Transverse colon (tissue), 4 donors: ENCODE data around the gene OSBPL10.

Experiments used
- CTCF ChIP-seq, 5 experiments: fragments of 200-600 bp in 3 of 5; fragments of 450-650 bp in 2 of 5; sonication (generic) in 3 of 5; IDR thresholded peaks; 1 replicate in 2 of 5; 2 replicates in 3 of 5; pipeline ENCODE4 v1.5.1; 2016 to 2017; ENCODE audit warnings: antibody characterized with exemption in 5 of 5, inconsistent platforms in 3 of 5, mild to moderate bottlenecking in 2 of 5, moderate library complexity in 1 of 5
- EP300 ChIP-seq: sonication (generic); formaldehyde crosslinking; IDR thresholded peaks from one replicate; pipeline ENCODE4 v1.6.1; 2017; ENCODE audit warnings: antibody characterized with exemption, low read depth
- POLR2A ChIP-seq: fragments of 450-650 bp; IDR thresholded peaks from one replicate; pipeline ENCODE4 v1.6.1; 2016; ENCODE audit warnings: antibody characterized with exemption, mild to moderate bottlenecking, moderate library complexity
- POLR2AphosphoS5 ChIP-seq, 3 donors: sonication (generic); formaldehyde crosslinking; IDR thresholded peaks; one replicate each; pipeline ENCODE4 v1.6.1; 2016; ENCODE audit warnings: antibody characterized with exemption in 3 of 3

- TF ChIP-seq CTCF (IDR thresholded peaks at IDR 0.05) (no peak), POLR2A (no peak), POLR2AphosphoS5 (IDR thresholded peaks at IDR 0.05) (no peak), EP300 (no peak)
Measured at GRCh38 chr3:31614162-31614921, 366.7 kb downstream of the OSBPL10 start.
